DMS53 (cell line): ENCODE results near the gene BCL2L11.
A peak's percentile ranks its signal among the peaks of the same experiment; 100 is the strongest.

Source experiments
- DNase-seq: peaks from one replicate; lab custom pipeline; 2025; lab: John Stamatoyannopoulos, UW

BCL2L11 gene

DNA sequence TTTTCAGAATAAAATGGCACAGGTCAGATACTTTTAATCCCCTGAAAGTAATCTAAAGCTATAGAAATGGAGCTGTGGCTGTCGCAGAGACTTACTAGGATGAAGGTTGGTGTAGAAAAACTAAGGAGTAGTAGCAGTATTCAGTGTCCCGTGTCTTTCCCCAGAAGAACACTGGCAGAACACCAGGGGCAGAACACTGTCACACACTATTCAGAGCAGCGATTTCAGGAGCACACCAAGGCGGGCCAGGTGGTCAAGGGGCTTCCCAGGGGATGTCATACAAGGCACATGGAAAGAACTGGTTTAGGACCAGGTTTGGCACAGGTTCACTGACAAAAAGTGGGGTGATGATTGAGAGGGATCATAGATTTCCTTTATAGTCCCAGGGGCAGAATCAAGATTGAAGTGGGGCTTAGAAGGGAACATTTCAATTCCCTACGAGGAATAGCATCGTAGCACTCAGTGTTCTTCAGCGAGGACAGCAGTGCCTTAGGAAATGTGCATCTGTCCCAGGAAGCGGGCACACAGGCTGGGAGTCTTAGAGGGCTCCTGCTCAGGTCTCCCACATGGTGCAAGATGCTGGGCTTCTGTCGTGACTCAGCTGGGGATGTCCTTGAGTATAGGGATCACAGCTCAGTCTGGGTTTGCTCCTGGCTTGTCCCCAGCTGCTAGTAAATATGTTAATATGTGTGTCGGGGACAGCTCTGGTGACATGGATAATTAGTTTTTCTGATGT is 22.6 kb downstream of the BCL2L11 start:
- DNase-seq: no peak

DNA sequence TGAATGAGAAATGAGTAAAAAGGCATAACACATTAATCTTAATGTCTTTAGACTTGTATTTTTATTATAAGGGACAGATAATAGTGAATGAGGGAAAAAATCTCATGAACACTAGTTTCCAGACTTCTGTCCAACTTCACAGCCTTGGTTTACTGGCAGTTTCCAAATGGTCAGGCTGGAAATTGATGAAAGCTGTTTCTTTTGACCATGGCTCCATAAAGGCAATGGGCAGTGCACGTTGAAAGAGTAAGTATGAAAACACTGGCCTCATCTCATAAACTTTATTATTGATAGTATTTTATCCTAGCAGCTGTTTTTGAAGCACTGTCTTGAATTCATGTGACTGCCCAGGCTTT is 23.1 kb downstream of the BCL2L11 start:
- DNase-seq: no peak

DNA sequence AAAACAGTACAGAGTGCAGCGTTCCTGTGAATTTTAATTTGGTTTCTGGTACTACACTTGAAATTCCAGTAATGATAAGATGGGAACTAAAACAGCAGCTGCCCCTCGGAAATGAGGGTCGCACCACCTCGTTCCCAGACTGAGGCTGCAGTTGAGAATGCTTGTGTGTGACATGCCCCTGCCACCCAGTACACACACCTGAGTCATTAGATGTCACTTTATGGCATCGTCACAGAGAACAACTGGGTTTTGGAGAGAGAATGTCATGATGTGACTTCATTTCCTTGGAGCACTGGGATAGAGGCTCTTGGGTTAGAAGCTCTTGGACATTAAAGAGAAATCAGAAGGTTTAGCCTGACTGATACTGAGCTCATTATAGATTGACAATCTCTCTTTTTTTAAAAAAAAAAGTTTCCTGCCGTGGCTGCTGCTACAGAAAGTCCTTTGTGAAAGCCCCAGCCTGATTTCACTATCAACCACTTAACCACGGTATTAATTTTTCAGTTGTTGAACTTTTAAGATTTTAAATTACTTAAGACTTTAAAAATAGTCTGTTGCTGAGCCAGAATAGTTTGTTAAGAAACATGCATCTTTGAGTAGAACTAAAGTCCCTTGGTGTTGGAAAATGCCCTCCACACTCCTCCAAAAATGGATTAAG is 24.5 kb downstream of the BCL2L11 start:
- no peak for DNase-seq

DNA sequence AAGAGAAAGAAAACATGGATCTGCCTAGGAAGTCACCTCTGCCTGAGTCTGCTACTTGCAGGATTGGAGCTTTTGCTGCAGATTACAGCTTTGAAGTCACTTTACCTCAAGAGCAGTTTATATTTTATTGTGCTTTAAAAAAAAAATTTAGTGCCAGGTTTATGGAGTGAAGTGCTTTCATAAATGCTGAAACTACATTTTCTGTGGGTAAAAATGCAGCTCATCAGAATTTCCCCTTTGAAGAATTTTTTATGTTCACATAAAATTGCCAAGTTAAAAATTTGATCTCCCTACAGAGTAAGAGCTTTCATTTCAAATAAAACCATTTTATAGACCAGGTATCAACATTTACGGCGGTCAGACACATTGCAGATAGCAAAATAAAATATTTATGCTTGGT is 25.2 kb downstream of the BCL2L11 start:
- no peak for DNase-seq

DNA sequence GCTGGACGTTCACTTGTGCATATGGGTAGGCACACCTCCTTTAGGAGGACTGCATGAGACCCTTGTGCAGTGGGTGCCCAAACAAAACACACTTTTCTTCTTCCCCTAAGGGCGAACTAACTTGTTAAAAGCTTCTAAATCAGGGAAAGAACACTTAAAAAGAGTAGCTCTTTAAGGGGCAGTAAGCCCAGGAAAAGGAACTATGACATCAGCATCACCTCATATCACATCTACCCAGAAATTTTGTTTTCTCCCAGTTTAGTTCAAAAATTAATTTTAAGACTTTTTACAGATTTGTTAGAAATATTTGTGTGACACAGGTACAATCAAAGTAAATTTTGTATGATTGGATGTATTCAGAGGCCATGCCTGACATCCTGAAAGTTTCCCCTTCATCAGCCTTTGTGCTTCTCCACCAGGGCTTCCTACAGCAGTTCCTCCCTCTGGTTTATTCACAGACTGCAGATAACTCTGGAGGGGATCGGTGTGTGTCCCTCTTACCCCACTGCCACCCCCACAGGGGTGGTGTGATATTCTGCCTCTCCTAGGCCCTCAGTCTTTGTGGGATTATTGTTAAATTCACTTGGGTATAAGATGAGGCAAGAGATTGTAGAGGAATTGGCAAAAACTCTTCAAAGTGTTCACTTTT is 27.6 kb downstream of the BCL2L11 start:
- no peak for DNase-seq

DNA sequence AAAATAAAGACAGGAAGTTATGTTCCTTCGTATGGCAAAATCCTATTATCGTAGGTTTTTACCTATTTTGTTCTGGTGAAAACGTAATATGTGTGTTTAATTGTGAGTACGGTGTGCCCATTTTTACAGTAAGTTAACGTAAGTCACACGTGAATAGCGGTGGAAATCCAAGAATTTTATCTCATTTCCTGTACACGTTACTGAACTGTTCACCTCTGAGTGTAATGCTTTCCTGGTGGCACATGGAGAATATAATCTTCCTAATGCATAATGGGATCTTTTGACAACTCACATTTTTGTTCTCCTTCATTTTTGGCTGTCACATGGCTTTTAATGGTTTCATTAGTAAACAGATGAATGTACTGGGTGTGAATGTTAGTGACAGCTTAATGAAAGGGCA is 28.2 kb downstream of the BCL2L11 start:
- no peak for DNase-seq

DNA sequence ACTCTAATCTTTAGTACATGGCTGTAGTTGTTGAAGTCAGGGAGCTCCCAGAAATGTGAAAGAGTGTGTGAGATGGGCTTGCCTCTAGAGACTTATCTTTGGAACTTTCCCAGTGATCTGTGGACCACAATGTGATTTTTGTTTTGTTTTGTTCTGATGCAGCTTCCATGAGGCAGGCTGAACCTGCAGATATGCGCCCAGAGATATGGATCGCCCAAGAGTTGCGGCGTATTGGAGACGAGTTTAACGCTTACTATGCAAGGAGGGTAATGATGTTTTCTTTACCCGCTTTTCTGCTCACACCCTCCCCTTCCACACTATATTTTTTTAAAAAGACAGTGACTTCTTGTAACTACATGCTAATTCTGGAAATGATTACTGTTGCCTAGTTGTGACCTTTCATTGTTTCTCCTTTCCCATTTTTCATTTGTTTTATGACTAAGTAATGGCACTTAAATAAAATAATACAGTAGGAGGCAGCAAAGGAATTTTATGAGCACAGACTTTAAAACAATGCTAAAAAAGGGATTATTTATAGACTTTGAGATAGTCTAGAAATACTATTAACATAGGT is 29.3 kb downstream of the BCL2L11 start:
- no peak for DNase-seq

DNA sequence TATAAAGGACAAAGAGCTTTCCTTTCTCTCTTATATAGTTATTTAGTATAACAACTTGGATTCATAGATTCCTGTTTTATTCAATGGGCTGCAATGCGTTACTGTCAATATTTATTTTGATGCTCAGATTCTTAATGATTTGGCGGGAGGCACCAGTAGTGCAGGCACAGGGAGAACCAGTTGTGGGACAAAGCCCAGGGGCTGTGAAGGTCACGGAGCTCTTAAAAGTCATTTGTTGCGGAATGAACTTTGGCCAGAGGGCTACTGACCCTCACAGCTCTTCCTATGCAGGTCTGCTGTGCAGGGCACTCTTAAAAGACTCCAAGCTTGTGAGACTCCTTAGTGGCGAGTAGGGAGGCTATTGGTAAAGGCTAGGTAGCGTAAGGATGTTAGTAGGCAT is 34.0 kb downstream of the BCL2L11 start:
- DNase-seq: no peak

DNA sequence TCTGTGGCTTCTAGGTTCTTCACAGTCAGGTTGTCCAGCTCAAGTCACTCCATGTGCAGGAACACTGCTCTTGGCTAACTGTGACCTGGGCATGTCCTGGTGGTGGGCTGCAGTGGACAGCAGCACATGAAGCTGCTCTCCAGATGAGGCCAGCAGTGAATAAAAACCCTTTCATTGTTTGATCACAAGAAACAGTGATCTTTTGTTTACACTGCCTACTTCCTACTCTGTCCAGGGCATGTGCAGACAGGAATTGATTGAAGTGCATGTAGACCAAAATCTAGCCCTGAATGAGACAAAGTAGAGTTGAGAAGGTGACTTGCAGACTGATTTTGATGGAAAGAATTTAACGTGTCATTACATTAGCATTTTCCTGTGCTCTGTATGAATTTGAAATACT is 34.9 kb downstream of the BCL2L11 start:
- peak; percentile 63 for DNase-seq

DNA sequence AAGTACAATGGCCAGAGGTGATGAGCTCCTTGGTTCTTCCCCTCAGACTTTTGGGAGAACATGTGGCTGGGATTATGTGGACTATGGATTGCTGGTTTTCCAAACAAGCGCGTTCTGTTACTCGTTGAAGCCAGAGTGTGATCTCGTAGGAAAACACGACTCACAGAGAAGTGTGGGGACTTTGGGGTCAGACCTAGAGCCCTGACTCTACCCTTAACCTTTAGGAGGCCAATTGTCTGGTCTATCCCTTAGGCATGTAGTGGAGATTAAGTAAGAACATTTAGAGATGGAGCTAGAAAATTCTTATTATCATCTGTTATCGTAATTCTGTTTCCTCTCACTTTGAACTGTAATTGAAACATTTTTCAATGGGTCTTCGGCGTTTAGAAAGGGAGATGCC is 35.8 kb downstream of the BCL2L11 start:
- no peak for DNase-seq

DNA sequence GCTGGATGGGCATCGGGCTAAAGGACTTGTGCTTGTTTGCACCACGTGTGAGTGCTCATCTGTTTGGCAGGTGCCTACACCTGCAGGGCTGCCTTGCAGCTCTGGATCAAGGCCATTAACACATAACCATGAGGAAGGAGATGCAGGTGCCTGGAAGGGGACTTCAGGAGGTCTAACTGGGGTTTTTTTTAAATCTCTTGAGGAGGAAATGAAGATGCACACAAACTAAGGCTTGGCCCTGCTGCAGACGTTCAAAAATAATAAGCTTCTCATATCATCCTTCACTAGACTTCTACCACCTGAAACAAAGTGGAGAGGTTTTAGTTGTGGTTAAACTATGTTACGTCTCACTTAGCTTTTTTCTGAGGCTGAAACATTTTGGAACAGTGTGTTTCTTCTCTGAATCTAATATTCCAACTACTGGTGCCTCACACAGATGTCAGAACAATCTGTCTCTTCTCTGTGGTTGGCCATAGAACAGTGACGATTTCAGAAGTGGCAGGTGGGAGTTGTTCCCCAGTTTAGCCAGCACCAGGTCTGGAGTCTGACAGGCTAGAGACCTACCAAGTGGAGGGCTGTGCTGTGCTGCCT is 36.5 kb downstream of the BCL2L11 start:
- DNase-seq: peak; percentile 78

DNA sequence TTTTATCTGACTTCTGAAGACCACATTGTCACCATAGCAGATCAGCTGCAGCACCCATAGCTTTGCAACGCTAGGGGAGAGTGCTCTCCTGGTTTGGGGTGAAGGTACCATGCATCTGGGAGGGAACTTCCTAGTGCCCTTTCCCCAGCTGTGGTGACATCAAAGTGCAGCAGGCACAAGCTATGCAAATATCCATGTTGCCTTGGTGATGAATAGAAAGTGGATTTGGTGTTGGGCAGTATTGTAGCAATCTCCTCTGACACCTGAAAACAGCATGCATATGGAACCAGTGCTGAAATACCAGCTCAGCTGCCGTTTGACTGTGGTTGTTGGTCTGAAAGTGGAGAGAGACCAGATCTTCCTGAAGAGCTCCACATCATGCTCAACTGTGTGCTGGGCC is 37.1 kb downstream of the BCL2L11 start:
- peak; percentile 82 for DNase-seq

DNA sequence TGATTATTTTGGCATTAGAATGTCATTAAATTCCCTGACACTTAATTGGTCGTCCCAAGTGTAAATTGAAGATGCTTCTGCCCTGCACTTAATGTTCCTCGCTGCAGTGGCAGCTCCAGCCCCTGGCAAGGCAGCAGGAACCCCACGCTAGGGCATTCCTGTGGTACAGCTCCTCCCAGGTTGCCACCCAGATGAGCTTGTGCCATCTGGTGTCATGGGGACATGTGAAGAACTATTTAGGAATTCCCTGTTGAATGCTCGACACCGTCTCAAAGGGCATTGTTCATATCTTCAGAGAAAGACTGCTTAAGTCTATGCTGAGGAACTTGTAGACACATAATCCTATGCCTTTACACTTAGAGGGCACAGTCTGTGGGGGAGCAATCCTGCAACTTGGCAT is 38.9 kb downstream of the BCL2L11 start:
- no peak for DNase-seq

DNA sequence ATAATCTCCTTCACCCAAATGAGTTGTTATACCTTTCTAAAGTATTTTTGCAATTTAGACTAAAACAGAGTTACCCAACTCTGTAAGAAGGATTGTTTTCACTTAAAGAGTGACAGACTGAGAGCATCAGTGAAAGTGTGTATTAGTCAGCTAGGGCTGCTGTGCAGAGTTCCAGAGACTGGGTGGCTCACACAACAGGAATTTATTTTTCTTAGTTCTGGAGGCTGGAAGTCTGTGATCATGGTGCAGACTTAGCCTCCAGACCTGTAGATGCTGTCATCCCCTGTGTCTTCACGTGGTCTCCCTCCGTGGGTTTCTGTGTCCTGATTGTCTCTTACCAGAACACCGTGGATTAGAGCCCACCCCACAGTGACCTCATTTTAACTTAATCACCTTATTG is 40.0 kb downstream of the BCL2L11 start:
- DNase-seq: no peak

DNA sequence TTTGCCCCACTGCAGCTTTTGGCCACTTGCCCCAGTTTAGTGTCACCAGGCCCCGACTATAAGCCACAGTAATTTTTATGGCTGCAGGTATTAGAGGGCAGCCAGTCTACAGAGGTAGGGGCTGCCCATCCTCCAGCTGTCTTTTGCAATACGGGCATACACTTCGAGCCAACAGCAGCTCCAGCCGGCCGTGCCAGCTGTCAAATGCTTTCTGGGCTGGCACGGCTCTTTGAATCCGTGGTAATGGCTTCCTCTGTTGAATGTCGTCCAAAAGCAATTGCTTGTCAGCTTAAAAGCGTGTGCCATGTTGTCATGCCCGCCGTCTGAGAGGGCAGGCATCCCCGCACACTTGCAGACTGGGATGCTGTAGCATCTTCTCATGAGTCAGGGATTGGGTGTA is 41.3 kb downstream of the BCL2L11 start:
- DNase-seq: no peak

DNA sequence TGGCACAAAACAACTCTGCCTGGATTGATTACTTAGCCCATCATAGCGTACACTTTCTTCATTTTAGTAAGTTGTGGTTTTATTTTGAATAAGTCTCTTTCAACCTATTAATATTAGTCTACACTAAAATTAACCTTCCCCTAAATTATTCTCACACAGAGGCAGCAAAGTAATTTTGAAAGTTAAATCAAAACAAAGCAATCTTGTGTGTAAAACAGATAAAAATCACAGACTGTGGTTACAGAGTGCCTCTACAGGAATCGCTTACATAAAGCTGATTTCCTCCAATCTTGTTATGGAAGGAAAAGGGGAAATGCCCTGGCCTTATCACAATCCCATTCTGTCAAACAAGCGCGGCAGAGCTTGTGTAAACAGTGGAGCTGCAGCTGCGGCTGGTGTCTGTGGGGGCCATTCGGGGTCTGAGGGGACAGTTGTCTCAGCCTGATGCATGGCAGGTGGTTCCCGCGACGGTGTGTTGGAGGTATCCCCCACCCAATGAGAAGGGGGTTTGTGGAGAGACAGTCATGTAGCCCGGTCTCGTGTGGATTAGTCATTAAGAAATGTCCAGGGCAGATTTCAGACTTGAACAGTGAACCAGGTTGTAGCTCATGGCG is 42.1 kb downstream of the BCL2L11 start:
- DNase-seq: no peak

DNA sequence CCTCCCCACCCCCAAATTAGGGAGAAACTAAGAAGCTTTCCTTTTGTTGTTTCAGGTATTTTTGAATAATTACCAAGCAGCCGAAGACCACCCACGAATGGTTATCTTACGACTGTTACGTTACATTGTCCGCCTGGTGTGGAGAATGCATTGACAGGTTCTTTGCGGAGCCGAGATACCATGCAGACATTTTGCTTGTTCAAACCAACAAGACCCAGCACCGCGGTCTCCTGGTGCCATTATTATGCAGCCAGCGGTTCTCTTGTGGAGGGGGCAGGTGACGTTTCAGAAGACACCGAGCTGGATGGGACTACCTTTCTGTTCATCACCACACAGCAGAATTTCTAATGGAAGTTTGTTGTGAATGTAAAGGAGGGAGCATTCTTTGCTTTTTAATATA is 43.4 kb downstream of the BCL2L11 start:
- no peak for DNase-seq

DNA sequence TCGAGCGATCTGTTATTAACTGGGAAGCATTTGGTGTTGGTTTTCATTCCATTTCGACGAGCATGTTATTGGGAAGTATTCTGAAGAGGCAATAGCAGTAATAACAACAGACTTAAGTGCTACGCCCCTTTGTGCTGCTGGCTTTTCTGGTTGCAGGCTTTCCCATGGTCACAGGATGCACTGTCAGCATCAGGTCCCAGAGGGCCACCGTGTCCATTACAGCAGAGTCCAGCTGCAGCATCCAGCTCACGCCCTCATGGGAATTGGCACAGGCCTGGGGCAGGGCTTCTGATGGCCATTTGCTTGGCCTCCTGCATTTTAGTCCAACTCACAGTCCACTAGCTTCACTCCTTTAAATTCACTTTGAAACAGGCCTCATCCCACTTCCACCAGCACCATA is 44.4 kb downstream of the BCL2L11 start:
- no peak for DNase-seq

DNA sequence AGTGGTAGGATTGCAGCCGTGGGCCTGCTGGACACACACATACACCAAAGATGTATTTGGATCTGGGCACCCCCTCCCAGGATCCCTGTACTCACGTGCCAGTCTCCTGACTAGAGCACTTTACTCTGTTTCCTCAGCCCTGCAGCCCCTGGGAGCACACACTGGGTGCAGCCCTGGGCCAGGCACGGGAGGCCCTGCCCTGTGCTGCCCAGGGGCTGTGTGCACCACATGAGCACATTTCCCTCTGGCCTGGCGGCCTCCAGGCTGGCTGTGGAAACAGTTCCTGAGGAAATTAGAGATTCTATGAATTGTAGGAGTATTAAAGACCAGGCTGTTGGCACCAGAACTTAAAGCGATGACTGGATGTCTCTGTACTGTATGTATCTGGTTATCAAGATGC is 45.4 kb downstream of the BCL2L11 start:
- DNase-seq: no peak

DNA sequence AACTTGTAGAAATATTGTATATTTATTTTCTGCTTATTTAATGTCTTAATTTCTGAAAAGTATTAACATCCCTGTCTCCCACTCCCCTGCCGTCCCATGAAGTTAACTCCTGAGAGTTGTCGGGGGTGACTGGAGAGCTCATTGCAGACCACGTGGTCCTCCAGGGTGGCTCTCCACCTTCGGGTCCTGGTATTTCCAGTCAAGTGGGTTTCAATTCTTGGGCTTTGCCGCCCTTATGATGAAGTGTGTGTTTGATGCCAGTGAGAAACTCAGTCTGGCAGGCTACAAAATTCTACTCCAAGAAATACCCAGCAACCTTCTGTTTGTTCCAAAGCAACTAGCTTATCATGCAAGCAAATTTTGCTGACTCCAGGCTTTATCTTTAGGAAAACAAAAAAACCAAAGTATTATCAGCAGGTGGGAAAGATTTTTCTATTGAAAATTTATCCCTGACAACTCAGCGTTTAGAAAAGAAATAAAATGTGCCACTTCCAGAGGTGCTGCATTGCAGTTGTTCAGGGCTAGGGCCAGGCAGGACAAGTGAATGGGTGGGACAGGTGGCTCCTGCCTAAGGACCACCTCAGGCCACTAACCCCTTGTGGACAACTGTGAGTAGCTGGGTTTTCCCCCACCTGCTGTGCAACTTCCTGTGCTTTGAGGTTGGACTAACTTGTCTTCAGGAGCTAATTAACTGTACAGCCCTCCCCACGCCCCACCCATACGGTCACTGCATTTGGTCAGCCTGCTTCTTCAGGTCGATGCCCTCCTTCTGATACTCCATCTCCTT is 46.6 kb downstream of the BCL2L11 start:
- DNase-seq: no peak

DNA sequence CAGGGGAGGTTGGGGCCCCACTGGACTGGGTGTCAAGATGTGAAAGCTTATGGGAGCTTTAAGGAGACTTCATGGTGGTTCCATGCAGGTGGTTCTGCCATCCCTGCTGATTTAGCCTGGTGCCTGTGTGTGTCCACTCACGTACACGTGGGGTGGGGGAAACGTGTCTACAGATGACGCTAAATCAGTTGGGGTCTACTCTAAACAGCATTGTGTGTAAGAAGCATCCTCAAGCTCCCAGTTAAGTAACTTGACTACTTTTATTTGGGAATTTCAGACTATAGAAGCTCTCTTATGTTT is 47.1 kb downstream of the BCL2L11 start:
- DNase-seq: no peak
